ENCODE measurements around the gene PSEN2.

PSEN2 gene

DNA sequence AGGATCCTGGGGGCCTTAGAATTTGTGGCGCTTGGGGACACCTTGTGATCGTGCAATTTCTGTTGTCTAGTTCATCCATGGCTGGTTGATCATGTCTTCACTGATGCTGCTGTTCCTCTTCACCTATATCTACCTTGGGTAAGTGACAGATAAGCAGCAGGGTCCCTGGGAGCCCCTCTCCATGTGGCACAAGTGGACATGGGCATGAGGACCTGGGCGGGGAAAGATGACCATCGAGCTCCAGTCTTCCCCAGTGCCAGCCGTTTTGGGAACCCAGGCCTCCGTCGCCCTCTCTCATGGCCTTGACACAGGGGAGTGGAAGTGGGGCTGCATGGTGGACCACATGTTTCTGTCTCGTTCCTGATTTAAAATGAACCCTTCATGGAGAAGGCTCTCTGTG lies 17.6 kb downstream of the PSEN2 start:
- DNase-seq, result no peak

DNA sequence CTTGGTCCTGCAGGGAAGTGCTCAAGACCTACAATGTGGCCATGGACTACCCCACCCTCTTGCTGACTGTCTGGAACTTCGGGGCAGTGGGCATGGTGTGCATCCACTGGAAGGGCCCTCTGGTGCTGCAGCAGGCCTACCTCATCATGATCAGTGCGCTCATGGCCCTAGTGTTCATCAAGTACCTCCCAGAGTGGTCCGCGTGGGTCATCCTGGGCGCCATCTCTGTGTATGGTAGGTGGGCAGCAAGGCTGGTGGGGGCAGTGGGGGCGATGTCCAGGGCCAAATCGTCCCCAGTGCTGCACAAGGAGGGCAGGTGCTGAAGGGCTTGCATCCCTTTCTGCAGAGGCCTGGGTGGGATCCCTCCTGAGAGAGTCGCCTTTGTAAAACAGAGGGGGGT lies 18.4 kb downstream of the PSEN2 start:
- no peak for DNase-seq

DNA sequence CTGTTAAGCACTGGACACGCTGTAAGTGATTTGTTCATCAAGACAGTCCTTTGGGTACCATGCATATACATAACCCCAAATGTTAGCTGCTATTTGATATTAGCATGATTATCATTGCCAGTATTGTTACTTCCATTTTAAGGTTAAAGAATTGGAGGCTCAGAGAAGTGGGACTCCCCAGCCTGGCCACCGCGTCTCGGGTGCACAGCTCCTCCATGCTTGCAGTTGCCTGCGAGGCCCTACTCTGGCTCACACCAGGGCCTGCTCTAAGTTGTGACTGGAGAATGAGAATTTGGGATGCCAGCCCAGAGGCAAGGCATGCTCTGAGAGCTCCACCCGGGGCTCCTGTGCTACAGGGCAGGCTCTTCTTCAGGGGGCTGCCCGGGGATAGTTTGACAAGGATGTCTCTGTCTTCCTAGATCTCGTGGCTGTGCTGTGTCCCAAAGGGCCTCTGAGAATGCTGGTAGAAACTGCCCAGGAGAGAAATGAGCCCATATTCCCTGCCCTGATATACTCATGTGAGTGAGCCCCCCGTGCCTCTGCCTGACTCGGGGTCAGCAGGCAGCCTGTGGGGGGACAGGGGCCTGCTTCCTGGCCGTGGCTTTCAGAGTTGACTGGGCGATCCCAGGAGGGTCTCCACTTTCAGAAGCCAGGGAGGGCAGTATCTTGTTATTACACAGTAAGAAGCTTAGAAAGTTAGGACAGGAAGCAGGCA lies 19.4 kb downstream of the PSEN2 start:
- no peak for DNase-seq

DNA sequence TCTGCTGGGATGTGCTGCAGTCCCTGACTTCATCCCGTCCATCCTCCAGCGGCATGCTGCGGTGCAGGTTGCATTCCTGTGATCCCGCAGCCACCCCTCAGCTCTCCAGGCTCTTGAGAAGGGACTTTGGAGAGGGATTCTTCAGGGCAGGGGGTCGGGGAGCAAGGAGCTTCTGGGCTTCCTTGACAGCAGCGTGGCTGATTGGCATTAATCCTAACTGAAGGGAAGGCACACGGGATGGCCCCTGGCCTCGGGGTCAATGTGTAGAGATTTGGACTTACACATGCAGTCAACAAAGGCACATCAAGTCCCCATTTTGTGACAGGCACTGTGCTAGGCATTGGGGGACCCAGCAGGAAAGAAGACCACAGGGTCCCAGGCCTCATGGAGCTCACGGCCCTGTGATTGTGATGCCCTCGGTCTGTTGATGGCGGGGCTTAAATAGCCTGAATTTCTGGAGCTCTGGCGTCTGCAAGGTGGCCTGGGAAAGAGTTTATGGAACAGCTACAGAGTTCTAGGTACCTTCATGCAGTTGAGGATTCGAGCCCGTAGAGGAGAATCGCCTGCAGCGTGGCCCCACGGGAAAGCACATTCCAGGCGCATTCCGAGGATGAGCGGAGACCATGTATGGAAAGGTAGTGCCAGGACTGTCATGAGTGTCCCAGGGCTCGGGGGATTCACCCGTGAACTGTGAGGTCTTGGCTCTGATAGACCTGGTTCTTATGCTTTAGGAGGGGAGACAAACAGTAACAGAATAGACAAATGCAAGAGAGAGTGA lies 20.1 kb downstream of the PSEN2 start:
- no peak for DNase-seq

DNA sequence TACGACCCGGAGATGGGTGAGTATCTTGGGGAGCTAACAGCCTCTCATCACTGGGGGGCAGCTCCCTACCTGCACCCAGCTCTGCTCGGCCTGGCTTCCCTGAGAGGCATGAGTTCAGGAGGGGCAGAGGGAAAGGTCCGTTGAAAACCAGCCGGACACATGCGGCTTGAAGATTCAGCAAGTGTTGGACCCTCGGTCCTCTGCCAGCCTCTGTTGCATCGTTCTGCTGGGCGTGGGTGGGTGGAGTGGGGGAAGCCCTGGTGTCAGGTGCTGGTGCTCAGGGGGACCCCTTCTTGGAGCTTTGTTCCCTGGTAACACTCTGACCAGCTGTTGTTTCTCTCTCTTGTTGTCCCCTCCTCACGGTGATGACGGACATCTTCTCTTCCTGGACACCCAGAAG lies 20.9 kb downstream of the PSEN2 start:
- DNase-seq, result no peak

DNA sequence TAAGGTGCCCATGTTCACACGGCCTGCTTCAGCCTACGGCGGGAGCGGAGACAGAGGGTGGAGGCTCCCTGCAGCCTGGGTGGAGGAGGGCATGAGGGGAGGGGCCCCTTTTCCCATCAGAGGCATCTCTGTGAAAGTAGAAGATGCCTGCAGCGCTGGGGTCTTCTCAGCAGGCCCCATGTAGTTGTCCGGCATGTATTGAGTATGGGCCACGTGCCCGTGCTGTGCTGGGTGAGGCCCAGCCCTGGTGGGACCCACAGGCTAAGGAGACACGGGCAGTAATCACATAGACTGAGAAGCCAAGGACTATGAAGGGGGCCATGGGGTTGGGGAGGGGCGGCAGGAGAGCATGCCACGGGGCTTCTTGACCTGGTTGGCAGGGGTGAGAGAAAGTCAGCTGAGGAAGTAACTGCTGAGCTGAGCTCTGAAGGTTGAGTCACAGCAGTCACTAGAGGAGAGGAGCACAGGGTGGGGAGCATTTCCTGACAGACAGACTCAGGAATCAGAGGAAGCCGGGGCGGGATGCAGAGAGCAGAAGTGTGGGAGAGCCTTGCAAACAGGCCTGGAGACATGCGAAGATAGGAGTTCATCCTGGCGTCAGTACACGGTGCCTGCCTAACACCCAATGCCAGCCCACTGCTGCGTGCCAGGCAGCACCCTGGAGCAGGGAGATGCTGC lies 21.6 kb downstream of the PSEN2 start:
- peak; percentile 62 for DNase-seq

DNA sequence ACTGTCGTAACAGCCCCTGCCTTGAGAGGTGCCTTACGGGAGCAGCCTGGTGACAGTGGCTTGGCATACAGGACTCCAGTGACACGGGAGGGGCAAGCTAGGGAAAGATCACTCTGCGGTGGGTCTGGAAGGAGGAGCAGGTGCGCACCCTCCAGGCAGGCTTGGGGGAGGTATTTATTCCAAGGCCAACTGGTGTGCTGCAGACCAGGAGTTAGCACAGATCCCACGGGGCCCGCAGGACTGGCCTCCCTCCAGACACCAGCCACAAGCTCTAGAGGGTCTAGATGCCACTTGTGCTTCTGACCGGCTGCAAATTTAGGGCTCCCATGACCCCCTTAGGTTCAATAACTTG lies 22.1 kb downstream of the PSEN2 start:
- DNase-seq, result no peak

DNA sequence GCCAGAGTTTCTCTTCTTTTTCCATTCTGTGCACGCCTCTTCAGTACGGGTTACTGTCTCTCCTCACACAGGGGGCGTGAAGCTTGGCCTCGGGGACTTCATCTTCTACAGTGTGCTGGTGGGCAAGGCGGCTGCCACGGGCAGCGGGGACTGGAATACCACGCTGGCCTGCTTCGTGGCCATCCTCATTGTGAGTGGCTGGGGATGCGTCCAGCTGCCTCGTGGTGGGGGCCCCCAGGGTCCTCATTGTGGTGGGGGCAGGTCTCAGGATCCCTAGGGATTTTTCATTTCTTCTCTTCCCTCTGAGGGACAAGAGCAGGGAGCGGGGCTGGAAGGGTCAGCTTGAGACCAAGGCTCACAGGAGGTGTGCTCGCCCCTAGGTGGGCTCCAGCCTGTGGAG lies 23.5 kb downstream of the PSEN2 start:
- no peak for DNase-seq

DNA sequence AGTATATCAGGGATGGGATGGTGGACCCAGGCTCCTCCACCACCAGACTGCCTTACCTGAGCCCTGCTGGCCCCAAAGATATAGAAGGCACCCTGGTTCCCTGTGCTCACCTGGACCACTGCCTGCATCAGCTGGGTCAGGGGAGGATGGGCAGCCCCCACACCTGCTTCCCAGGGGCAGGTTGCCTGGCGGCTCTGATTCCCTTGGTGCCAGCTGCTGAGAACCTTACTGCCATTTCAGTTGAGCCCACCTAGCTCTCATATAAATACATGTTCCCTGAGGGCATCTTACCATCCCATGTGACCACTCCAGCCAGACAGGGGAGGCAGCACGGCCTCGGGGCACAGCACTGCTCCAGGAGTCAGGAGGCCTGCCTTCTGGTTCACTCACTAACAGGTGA lies 24.4 kb downstream of the PSEN2 start:
- no peak for DNase-seq

DNA sequence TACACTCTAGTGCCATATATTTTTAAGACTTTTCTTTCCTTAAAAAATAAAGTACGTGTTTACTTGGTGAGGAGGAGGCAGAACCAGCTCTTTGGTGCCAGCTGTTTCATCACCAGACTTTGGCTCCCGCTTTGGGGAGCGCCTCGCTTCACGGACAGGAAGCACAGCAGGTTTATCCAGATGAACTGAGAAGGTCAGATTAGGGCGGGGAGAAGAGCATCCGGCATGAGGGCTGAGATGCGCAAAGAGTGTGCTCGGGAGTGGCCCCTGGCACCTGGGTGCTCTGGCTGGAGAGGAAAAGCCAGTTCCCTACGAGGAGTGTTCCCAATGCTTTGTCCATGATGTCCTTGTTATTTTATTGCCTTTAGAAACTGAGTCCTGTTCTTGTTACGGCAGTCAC lies 25.2 kb downstream of the PSEN2 start:
- DNase-seq, result no peak

DNA sequence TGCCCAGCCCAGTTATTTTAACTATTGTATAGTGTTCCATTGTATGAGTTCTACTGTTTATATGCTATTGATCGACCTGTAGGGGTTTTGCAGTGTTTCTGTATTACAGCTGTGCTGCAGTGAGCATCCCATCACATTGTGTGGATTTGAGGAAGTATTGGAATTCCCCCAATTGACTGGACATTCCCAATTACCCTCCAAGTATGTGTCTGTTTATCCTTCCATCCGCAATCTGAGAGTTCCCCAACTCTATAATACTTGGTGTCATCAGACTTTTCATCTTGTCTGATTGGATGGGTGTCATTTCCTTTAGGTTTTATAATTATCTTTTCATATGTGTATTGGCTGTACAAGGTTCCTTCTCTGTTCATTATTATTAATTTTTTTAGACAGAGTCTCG lies 27.8 kb downstream of the PSEN2 start:
- peak; percentile 52 for DNase-seq

DNA sequence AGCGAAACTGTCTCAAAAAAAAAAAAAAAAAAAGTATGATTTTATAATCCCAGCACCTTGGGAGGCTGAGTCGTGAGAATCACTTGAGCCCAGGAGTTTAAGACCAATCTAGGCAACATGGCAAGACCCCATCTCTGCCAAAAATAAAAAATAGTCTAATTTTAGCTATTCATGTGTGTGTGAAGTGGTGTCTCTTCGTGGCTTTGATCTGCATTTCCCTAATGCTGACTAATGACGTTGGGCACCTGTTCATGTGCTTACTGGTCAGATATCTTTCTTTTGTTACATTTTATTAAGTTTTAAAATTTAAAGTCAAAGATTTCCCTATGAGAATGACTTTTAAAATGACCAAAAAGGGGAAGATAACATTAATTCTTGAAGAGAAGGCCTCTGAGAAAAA lies 31.0 kb downstream of the PSEN2 start:
- no peak for DNase-seq

DNA sequence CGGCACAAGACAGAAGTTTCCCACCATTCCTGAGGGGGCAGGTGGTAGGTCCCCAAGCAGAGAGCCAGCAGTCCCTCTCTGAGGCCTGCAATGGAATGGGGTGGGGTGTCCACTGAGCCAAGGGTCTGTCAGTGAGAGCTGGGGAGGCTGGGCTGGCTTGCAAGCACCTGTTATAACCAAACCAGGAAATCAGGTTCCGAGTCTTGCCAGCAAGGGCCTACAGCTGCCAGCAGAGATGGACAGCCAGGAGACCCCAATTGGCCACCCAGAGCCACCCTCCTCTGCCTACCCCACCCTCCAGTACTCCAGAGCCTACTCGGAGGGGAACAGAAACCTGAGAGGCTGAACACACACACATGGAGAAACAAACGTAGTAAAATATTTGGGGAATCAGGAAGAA lies 32.2 kb downstream of the PSEN2 start:
- no peak for DNase-seq

DNA sequence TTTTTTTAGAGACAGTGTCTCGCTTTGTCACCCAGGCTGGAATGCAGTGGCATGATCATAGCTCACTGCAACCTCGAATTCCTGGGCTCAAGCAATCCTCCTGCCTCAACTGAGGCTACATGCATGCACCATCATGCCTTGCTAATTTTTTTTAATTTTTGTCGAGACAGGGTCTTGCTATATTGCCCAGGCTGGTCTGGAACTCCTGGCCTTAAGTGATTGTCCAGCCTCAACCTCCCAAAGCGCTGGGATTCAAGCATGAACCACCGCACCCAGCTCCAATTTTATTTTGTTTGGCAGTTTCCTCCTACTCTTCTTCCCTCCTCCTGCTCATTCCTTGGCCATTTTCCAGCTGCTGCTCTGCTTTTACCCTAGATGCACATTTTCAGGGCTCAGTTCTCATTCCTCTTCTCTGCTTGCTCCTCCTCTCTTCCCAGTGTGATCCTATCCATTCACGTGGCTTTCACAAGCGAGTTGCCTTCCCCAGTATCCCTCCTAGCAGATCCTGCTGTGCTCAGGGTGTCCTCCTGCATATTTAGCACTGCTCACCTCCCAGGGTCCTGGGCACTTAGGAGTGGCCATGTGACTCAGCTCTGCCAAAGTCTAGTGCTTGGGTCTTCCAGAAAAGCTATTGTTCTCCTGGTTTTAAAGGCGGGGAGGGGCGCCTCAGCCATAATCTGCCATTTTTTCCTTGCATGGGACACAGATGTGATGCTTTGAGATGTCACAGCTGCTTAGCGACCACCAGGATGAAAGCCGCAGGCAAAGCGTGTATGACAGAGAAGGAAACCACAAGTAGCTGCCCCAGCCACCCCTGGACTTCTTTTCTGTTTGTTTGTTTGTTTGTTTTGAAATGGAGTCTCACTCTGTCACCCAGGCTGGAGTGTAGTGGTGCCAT lies 33.7 kb downstream of the PSEN2 start:
- DNase-seq, result no peak

DNA sequence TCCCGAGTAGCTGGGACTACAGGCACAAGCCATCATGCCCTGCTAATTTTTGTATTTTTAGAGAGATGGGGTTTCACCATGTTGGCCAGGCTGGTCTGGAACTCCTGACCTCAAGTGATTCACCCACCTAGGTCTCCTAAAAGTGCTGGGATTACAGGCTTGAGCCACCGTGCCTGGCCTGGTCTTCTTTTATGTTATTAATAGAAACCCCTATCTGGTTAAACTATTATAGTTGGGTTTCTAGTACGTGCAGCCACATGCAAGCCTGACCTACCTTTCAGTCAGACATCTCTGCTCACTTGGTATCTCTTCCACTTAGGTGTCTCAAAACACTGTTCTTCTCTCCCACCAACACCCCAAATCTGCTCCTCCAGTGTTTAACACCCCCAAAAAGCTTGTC lies 34.4 kb downstream of the PSEN2 start:
- no peak for DNase-seq

DNA sequence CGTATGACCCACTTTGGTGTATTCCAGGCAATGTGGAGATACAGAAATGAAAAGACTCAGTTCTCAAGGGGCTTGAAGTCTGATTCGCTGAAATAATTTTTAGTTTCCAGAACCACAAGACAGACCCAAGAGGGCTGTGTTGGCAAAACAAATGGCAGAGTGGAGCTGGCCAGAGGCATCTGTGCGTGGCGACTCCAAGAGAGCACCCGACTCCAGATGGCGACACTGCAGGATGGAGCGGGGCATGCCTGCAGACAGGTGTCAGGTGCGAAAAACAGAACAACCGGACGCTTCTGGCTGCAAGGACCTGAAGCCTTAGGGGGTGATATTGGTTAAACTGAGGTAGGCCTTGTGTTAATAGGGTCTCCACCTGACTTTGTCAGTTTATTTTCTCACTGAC lies 38.0 kb downstream of the PSEN2 start:
- DNase-seq, result no peak

DNA sequence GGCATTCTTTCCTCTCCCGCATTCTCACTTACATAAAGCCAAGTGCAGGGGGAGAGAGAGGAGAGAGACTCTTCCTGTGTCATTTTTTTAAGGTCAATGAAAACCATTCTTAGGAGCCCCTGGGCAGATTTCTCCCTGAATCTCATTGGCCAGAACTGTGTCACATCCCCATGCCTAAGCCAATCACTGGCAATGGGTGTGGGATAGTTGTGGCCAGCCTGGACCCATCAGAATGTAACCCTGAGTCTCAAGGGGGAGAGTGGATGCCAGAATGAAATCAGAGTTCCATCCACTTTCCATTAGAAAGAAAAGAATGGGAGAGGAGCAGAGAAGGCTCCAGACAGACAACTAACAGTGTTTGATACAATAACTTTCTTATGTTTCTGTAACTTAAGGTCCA lies 38.5 kb downstream of the PSEN2 start:
- DNase-seq, result no peak

DNA sequence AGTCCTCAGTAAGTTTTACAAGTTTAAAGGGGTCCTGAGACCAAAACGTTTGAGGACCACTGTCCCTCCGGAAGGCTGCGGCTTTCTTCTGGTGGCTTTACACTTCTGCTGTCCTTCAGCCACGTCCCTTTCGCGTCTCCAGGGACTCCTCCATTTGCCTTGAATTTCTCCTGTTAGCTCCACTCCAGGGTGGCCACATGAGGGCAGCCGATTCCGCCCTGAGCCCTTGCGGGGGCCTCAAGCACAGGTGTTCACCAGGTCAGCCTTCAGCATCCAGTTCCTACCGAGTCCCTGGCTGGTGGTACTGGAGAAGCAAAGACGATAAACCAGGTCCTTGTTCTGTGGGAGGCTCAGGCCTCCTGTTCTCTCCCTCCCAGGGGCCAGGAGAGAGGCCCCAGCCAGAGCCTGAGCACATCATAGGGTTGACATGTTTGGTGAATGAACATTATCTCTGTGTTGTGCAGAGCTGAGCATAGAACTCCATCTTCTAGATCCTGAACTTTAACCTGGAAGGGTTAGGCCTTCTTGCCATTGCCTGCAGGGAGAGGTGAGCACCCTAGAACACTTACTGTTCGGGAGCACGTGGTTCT lies 42.3 kb downstream of the PSEN2 start:
- DNase-seq, result no peak

DNA sequence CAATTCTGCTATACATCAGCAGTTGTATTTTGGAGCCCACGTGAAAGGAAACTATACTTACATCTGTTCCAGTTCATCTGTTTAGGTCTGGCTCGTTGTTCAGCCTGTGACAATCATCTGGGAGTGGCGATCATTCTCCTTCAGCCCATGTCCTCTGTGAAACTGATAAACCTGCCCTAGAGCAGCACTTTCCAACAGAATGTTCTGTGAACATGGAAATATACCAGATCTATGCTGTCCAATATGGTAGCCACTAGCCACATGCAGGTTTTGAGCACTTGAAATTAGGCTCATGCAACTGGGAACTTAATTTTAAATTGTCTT lies 45.2 kb downstream of the PSEN2 start:
- no peak for DNase-seq

DNA sequence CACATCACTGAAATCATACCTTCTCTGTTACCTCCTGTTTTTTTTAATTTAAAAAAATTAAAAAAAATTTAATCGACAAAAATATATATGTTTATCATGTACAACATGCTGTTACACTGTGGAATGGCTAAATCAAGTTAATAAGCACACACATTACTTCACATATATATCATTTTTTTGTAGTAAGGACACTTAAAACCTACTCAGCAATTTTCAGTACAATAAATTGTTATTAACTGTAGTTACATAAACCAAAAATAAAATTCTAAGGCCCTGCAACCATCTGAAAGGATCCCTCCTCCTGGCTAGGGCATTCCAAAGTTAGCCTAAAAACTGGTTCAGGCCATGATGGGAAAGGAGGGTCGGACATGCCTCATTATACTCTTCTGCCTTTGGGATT lies 46.1 kb downstream of the PSEN2 start:
- DNase-seq, result no peak

DNA sequence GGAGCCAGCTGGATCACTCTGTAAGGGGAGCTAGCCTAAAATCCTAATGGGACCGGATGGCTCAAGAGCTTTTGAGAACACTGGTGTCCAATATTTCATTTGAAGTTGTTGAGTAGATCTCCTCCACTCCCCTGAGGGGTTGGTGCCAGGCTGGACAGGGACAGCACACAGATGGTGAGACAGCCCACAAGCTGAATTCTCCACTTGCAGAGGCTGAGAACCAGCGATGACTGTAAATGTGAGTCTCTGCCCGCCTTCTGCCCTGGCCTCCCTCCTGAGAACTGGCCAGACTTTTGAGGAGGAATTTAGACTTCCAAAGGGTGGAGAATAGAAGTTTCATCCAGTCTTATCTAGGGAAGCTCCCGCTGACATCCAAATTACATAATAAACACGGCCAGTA lies 49.2 kb downstream of the PSEN2 start:
- DNase-seq, result no peak

DNA sequence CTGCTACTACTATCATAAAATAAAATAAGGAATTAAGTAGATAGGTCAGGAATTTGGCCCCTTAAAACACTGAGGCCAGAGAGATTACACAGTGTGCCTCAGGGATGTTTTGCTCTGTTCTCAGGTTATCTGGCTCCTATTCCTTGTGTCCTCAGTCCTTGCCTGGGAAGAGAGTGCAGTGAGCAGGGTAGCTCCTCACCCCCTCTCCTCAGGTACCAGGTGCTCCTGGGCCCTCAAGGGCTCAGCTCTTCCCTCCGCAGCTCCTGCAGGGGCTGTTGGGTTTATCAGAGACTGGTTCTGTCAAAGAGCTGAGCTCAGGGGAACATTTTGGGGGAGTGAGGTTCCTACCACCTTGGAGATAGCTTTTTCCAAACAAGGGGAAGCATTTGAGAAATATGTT lies 49.6 kb downstream of the PSEN2 start:
- DNase-seq, result no peak

DNA sequence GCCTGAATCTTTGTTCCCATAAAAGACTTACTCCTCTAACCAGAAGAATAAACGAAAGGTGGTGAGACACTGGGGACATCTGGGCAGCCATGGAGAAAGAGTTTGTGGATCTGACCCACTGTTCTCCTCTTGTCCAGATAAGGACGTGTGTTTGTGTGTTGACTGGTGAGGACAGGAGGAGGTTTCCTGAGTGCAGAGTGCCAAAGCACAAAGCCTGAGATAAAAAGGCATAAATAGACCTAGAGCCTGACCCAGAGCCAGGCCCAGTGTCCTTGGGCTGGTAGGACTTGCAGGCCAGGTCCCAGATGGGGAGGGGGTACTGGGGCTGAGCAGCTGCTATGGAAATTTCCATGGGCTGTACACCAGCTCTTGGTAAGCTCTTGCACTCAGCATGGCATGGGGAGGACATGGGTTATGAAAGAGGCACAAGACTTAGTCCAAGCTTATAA lies 50.1 kb downstream of the PSEN2 start:
- no peak for DNase-seq
